ENCODE data around the gene PPM1B.
A peak's percentile ranks its signal among the peaks of the same experiment; 100 is the strongest.
"Not testable (repeated sequence)": the region's sequence is repeated elsewhere in the genome, so short reads cannot be mapped to it uniquely, and the experiment has no call there.

Gene PPM1B

DNA sequence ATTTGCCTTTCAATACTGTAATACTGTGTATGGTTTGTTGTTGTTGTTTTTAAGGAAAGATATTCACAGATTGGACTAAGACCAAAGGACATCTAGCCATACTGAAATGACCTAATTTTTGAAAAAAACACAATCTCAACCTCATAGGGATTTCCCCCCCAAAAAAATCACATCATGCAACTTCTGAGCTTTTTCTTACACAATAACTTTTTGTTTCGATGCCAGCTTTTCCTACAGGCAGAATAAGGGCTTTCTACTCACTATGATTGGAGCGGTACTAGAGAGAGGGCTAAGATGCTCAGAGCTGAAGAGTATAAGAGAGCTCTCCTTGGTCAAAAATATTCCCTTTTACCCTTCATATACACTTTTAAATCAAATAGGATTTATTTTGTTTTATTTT is 74.2 kb downstream of the PPM1B start:
- peak; percentile 49 for DNase-seq (ENCODE audit: low read depth)
- TF ChIP-seq, protein P1, sequence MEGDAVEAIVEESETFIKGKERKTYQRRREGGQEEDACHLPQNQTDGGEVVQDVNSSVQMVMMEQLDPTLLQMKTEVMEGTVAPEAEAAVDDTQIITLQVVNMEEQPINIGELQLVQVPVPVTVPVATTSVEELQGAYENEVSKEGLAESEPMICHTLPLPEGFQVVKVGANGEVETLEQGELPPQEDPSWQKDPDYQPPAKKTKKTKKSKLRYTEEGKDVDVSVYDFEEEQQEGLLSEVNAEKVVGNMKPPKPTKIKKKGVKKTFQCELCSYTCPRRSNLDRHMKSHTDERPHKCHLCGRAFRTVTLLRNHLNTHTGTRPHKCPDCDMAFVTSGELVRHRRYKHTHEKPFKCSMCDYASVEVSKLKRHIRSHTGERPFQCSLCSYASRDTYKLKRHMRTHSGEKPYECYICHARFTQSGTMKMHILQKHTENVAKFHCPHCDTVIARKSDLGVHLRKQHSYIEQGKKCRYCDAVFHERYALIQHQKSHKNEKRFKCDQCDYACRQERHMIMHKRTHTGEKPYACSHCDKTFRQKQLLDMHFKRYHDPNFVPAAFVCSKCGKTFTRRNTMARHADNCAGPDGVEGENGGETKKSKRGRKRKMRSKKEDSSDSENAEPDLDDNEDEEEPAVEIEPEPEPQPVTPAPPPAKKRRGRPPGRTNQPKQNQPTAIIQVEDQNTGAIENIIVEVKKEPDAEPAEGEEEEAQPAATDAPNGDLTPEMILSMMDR (conservative IDR thresholded peaks at IDR 0.05; ENCODE audit: control insufficient read depth, insufficient read depth, low read depth, low read length): no peak
- no peak overlapping the region for H3K4me3 ChIP-seq (ENCODE audit: control insufficient read depth, low read depth, low read length)

DNA sequence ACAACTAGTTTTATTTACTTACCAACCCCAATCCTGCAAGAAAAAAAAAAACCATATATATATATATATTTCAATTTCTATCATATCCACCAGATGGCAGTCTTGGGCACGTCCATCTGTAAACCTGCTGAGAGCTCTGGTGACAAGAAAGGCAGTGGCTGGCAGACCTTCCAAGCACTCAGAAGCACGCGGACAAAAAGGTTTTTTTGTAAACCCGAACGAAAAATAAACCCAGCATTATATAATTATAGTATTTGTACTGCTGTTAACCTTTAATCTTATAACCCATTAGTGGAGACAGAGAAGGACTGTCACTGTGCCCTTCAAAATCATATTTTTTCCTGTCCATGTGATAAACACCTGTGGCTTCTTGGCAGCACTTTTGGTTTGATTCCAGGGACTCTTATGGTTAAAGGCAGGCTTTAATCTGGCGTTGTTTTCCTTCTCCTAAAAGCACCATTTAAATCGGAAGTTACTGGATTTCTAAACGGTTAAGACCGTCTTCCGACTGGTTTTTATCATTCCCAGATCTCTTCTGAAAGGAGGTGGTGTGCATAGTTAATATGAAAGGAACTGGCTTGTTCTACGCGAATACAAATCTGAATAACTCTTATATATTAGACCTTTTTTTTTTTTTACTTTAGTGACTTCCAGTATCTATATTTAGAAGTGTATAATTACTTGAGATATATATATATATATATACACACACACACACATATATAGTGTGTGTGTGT is 75.6 kb downstream of the PPM1B start:
- peak overlapping the region; percentile 25 for H3K4me3 ChIP-seq (ENCODE audit: control insufficient read depth, low read depth, low read length)
- TF ChIP-seq, protein P1 (conservative IDR thresholded peaks at IDR 0.05; ENCODE audit: control insufficient read depth, insufficient read depth, low read depth, low read length): peak; percentile 48
- DNase-seq (ENCODE audit: low read depth): peak; percentile 76

DNA sequence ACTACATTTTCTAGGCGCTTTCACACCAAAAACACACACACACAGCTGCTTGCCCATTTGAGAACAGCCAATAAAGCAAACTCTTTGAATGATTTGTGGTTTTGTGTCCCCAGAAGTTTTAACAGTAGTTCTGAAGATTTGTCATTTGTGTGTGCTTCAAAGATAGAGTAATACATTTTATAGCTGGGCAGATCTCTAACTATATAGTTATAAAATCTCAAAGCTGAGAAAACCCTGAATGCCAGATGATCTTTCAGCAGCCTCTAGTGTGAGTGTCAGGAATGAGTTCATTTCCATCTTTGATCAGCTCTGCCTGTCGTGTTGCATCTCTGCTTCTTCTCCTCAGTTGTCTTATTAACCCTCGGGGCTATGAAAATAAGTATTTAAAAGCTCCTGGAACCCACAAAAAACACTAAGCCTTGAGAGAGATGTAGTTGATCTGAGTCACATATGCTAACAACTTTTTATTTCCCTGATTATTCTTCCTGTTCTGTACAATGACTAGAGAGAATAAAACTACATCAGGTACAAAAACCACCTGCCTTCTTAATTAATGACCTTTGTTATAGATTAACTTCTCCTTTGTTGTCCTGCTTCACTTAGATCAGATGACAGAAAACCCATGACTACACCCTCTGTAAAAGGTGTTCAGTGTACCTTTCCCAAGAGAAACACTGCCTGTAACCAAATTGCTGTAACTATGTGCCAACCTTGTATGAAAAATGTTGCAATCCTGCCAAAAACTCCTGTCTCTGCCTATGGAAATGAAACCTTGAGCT is 76.6 kb downstream of the PPM1B start:
- DNase-seq (ENCODE audit: low read depth): no peak
- TF ChIP-seq, protein P1 (conservative IDR thresholded peaks at IDR 0.05; ENCODE audit: control insufficient read depth, insufficient read depth, low read depth, low read length): no peak
- H3K4me3 ChIP-seq (ENCODE audit: control insufficient read depth, low read depth, low read length): no peak overlapping the region

DNA sequence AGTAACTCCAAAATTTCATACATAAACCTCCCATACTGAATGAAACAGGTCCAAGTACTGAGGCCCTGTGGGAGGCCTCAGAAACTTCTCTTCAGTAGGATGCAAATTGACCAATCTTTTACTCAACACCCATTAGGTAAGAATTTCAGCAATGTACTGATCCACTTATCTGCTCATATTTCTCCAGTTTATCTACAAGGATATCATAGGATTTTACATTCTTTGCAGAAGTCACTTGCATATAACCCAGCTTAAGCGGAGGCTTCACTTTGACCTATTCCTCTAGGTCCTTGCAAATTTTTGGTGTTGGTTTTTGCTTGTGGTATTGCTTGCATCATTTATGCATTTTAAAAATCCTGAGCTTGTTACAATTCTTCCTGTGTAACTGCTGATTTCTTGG is 77.8 kb downstream of the PPM1B start:
- no peak overlapping the region for H3K4me3 ChIP-seq (ENCODE audit: control insufficient read depth, low read depth, low read length)
- DNase-seq (ENCODE audit: low read depth): no peak
- TF ChIP-seq, protein P1 (conservative IDR thresholded peaks at IDR 0.05; ENCODE audit: control insufficient read depth, insufficient read depth, low read depth, low read length): no peak

DNA sequence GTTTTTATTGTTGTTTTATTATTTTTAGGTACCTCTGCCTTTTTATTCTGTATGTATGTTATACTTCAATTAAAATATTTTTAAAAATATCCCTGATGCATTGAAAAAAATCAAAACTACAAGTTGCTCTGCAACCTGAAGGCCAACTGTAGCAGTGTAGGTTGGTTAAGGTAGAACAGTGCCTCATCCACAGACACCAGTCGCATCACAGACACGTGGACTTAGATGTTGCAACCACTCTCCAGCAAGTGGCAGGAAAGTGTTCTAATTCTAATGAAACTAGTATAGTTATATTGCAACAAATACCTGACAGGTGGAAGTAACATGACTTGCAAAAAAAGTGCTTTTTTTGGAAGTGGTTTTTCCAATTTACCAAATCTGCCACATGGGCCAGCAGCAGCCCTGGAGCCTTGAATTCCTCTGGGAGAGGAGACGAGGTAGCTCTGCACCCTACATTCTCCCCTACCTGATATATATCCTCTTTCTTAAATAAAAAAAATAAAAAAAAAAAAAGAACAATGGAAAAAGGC is 78.2 kb downstream of the PPM1B start:
- H3K4me3 ChIP-seq (ENCODE audit: control insufficient read depth, low read depth, low read length): no peak overlapping the region
- DNase-seq (ENCODE audit: low read depth): no peak
- TF ChIP-seq, protein P1 (conservative IDR thresholded peaks at IDR 0.05; ENCODE audit: control insufficient read depth, insufficient read depth, low read depth, low read length): no peak

DNA sequence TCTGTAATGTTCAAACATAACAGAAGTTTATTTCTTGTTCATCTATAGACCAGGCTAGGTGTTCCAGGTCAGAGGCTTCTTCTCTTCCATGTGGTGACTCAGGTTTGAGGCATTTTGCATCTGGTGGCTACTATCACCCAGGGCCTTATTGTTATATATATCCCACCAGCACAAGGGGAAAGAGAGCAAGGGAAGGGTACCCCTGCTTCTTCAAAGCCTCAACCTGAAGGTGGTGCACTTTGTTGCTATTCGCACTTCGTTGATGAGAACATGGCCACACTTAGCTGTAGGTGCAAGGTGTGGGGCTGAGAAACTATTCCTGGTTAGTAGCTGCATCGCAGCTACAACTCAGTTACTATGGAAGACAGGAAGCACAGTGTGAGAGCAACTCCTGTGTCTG is 79.2 kb downstream of the PPM1B start:
- H3K4me3 ChIP-seq (ENCODE audit: control insufficient read depth, low read depth, low read length): no peak overlapping the region
- DNase-seq (ENCODE audit: low read depth): no peak
- TF ChIP-seq, protein P1 (conservative IDR thresholded peaks at IDR 0.05; ENCODE audit: control insufficient read depth, insufficient read depth, low read depth, low read length): no peak

DNA sequence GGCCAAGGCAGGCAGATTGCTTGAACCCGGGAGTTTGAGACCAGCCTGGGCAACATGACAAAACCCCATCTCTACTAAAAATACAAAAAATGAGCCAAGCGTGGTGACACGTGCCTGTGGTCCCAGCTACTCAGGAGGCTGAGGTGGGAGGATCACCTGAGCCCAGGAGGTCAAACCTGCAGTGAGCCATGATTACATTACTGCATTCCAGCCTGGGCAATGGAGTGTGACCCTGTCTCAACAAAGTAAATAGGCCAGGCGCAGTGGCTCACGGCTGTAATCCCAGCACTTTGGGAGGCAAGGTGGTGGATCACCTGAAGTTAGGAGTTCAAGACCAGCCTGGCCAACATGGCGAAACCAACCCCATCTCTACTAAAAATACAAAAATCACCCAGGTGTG is 80.6 kb downstream of the PPM1B start:
- H3K4me3 ChIP-seq (ENCODE audit: control insufficient read depth, low read depth, low read length); DNase-seq (ENCODE audit: low read depth): not testable (repeated sequence)

All from fibroblast of mammary gland (primary cell).